SK-N-MC (cell line): ENCODE results near the gene VIPR2.

Experiments used
- EZH2 ChIP-seq: fragments of 200-600 bp; sonication (generic); IDR thresholded peaks from one replicate; pipeline ENCODE4 v1.6.1; 2017; ENCODE audit warnings: antibody characterized with exemption
- POLR2AphosphoS5 ChIP-seq: IDR thresholded peaks from 2 replicates; pipeline ENCODE4 v1.6.1; 2012; ENCODE audit warnings: mild to moderate bottlenecking, low read depth, low read length, borderline replicate concordance

- TF ChIP-seq POLR2AphosphoS5 (no peak), EZH2 (no peak)
These were observed 136.2 kb downstream of the VIPR2 start for GRCh38 chr7:159008417-159008816.
